Neural cell (in vitro differentiated cells): Measurements from ENCODE around the gene GGTLC1.
"Not testable (repeated sequence)": the region's sequence is repeated elsewhere in the genome, so short reads cannot be mapped to it uniquely, and the experiment has no call there.

ENCODE experiments used
- EP300 ChIP-seq: fragments of 450-650 bp; conservative IDR thresholded peaks from 2 replicates; pipeline ENCODE4 v1.6.1; 2014; ENCODE audit warnings: antibody characterized with exemption, mild to moderate bottlenecking, moderate library complexity; ENCODE audit not compliant: poor library complexity, severe bottlenecking
- EZH2 ChIP-seq: fragments of 200-600, 300-800 bp; shearing (Covaris generic), sonication (generic); IDR thresholded peaks from 2 replicates; pipeline ENCODE4 v1.6.1; 2014; ENCODE audit warnings: antibody characterized with exemption, low read length, borderline replicate concordance, mild to moderate bottlenecking; ENCODE audit not compliant: insufficient read depth, poor library complexity, severe bottlenecking
- MXI1 ChIP-seq: fragments of 450-650 bp; conservative IDR thresholded peaks from 2 replicates; pipeline ENCODE4 v1.6.1; 2014; ENCODE audit warnings: antibody characterized with exemption, mild to moderate bottlenecking; ENCODE audit not compliant: poor library complexity, severe bottlenecking
- POLR2AphosphoS5 ChIP-seq: IDR thresholded peaks from 2 replicates; pipeline ENCODE4 v1.6.1; 2012
- SMC3 ChIP-seq: fragments of 450-650 bp; conservative IDR thresholded peaks from 2 replicates; pipeline ENCODE4 v1.6.1; 2014; ENCODE audit warnings: antibody characterized with exemption, mild to moderate bottlenecking, moderate library complexity; ENCODE audit not compliant: poor library complexity
- TF ChIP-seq, protein P1 (sequence below): IDR thresholded peaks from 2 replicates; pipeline ENCODE4 v1.6.1; 2012; ENCODE audit warnings: borderline replicate concordance
- TF ChIP-seq, protein P2 (sequence below): fragments of 450-650 bp; IDR thresholded peaks from 2 replicates; pipeline ENCODE4 v1.5.1; 2014; ENCODE audit warnings: antibody characterized with exemption, mild to moderate bottlenecking, moderate library complexity; ENCODE audit not compliant: poor library complexity, severe bottlenecking

DNA sequence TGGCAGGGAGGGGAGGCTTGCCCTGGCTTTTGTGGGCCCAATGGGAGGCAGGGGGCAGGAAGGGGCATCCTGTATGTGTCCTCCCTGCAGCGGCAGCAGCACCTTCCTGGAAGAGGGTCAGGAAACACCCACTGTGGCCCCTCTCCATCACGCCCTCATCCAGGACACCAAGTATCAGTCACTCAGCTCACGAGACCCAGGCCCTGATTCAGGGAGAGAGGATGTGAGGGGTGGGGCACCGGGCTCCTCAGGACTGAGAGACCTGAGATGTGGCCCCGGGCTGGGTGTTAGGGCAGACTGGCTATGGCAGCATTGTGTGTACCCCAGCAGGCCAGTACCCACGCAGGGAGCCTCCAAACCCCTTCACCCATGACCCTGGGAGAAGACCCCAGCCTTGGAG is 9.2 kb downstream of the GGTLC1 start:
- TF ChIP-seq, protein P1, sequence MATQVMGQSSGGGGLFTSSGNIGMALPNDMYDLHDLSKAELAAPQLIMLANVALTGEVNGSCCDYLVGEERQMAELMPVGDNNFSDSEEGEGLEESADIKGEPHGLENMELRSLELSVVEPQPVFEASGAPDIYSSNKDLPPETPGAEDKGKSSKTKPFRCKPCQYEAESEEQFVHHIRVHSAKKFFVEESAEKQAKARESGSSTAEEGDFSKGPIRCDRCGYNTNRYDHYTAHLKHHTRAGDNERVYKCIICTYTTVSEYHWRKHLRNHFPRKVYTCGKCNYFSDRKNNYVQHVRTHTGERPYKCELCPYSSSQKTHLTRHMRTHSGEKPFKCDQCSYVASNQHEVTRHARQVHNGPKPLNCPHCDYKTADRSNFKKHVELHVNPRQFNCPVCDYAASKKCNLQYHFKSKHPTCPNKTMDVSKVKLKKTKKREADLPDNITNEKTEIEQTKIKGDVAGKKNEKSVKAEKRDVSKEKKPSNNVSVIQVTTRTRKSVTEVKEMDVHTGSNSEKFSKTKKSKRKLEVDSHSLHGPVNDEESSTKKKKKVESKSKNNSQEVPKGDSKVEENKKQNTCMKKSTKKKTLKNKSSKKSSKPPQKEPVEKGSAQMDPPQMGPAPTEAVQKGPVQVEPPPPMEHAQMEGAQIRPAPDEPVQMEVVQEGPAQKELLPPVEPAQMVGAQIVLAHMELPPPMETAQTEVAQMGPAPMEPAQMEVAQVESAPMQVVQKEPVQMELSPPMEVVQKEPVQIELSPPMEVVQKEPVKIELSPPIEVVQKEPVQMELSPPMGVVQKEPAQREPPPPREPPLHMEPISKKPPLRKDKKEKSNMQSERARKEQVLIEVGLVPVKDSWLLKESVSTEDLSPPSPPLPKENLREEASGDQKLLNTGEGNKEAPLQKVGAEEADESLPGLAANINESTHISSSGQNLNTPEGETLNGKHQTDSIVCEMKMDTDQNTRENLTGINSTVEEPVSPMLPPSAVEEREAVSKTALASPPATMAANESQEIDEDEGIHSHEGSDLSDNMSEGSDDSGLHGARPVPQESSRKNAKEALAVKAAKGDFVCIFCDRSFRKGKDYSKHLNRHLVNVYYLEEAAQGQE = not testable (repeated sequence)
- not testable (repeated sequence) for TF ChIP-seq EZH2, SMC3, EP300, POLR2AphosphoS5, MXI1
- TF ChIP-seq, protein P2, sequence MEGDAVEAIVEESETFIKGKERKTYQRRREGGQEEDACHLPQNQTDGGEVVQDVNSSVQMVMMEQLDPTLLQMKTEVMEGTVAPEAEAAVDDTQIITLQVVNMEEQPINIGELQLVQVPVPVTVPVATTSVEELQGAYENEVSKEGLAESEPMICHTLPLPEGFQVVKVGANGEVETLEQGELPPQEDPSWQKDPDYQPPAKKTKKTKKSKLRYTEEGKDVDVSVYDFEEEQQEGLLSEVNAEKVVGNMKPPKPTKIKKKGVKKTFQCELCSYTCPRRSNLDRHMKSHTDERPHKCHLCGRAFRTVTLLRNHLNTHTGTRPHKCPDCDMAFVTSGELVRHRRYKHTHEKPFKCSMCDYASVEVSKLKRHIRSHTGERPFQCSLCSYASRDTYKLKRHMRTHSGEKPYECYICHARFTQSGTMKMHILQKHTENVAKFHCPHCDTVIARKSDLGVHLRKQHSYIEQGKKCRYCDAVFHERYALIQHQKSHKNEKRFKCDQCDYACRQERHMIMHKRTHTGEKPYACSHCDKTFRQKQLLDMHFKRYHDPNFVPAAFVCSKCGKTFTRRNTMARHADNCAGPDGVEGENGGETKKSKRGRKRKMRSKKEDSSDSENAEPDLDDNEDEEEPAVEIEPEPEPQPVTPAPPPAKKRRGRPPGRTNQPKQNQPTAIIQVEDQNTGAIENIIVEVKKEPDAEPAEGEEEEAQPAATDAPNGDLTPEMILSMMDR = not testable (repeated sequence)
